ENCODE results near the gene REM1.
"Not testable (repeated sequence)": the region's sequence is repeated elsewhere in the genome, so short reads cannot be mapped to it uniquely, and the experiment has no call there.

The REM1 gene

GRCh38 chr20:31485450-31486339 lies 10.6 kb downstream of the REM1 start:
- DNase-seq (ENCODE audit: low spot score), result no peak

- no peak for DNase-seq (ENCODE audit: low spot score)
Measured at GRCh38 chr20:31488115-31488514, 13.0 kb downstream of the REM1 start.

DNA sequence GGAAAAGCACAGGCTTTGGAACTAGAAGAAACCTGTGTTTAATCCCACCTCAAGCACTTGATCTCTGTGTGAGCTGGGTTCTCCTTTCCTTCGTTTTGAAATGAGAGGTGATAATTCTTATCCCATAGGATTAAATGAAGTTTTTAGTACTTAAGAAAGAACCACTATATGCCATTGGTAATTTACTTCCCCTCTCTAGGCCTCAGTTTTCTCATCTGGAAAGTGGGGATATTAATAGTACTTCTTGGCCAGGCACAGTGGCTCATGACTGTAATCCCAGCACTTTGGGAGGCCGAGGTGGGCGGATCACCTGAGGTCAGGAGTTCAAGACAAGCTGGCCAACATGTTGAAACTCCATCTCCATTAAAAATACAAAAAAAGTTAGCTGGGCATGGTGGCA lies 14.1 kb downstream of the REM1 start:
- no peak for DNase-seq (ENCODE audit: low spot score)

DNA sequence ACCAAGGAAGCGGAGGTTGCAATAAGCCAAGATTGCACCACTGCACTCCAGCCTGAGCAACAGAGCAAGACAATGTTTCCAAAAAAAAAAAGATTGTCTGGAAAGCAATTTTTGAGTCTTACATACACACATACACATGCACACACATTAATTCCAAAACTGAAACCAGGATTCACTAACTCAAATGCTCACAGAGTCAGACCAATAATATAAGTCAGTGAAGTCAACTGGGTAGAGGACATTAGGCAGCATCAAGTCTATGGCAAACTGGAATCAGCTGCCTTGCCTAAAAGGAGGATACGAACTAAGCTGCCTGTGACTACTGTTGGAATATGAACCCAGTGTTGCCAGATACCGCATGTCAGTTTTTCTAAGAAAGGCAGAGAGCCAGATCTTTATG lies 15.7 kb downstream of the REM1 start:
- no peak for DNase-seq (ENCODE audit: low spot score)

DNA sequence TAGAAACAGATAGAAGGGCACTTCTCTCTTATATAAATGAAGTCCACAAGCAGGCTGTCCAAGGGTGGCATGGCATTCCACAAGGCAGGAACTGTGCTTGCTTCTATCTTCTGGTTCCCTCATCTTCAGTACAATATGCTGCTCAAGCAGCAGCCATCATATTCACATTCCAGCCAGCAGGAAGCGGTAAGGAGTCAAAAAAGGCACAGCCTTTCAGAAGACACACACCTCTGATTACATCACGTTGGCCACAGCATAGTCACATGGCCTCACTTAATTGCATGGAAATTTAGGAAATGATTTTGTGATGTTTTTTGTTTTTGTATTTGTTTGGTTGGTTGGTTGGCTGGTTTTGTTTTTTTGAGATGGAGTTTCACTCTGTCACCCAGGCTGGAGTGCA lies 19.0 kb downstream of the REM1 start:
- no peak for DNase-seq (ENCODE audit: low spot score)

DNA sequence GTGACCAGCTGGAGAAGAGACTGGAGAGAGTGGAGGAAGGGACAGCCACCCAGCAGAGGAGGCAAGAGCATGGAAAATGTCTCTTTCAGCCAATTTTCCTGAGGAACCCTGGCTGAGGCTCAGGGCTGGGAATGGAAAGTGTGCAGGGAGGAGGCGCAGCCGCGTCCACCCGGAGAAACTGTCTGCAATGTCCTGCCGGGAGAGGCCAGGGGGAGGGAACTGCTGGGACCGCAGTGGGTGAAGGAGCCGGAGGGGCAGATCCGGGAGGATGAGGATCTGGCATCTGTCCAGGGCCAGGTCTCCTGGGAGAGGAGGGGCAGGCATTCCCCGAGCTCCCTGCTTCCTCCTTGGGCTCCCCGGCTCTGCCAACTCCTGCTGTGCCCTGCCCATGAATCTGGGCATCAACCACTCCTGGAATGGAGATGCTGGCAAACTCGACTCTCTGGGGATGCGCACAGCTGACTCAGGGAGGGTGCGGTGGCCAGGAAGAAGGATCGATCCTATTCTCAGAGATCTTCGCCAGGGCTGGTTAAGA lies 21.7 kb downstream of the REM1 start:
- no peak for DNase-seq (ENCODE audit: low spot score)

DNA sequence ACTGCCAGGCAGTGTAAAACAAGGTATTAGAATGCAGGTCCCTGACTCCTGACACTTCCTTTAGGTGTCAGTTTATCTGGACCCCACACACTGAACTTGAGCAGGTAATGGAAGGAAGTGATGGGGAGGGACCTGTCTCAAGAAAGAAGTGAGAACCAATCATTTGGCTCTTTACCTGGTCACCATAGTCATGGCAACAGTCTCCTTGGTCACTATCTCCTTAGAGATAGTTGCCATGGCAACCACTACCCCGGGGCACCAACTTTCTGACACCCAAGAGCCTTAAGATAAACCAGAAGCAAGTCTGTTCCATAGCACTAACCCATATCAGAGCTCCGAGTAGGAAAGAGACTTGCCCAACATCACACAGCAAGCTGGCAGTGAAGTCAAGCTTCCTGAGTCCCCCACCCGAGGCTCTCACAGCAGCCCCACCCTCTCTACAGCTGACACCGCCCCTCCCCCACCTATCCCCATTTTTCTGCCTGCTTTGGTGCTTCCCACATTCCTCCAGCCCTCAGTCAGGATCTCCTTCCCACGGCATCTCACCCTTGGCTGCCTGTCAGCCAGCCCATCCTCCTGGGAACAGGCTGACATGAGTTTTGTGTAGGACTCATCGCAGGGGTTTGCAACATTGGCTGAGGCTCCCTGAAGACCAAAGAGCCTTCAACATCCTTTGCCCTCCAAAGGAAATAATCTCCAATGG lies 22.9 kb downstream of the REM1 start:
- no peak for DNase-seq (ENCODE audit: low spot score)

DNA sequence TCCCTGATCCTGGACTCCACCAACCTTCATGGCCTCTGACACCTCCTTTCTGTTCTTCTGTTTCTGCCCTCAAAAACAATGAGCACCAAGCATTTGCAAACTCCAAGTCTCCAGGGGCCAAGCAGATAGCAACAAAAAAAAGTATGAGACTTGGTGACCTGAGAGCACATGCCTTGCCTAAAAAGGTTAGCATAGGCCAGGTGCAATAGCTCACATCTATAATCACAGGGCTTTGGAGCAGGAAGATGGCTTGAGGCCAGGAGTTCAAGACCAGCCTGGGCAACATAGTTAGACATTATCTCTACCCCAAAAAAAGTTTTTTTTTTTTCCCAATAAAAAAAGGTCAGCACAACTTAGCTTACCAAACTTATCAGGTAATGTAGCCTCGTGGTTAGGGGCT lies 25.4 kb downstream of the REM1 start:
- DNase-seq (ENCODE audit: low spot score), result no peak

DNA sequence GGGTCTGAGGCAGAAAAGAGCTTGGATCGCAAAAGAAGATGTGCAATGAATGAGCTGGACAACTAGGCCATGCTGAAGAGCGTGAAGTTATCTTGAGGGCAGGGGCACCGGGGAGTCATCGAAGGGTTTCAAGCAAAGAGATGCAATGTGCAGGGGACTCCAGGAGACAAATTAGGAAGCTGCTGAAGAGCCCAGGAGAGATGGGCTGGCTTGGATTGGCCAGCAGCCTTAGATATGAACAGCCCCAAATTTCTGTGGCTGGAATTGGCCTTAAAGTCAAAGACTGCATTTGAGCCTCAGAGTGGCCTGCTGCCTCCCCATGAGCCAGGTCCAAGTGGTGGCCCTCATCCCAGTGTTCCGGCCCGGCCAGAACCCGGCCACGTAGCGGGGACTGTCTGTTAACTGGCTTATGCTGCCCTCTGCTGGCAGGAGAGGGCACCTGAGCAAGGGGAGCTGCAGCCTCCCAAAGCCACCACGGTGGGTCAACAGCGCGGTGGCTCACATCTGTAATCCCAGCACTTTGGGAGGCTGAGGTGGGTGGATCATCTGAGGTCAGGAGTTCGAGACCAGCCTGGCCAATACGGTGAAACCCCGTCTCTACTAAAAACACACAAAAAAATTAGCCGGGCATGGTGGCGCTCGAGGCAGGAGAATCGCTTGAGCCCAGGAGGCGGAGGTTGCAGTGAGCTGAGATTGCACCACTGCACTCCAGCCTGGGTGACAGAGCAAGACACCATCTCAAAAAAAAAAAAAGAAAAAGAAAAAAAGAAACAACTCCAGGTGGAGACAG lies 28.0 kb downstream of the REM1 start:
- DNase-seq (ENCODE audit: low spot score), result peak; percentile 79

DNA sequence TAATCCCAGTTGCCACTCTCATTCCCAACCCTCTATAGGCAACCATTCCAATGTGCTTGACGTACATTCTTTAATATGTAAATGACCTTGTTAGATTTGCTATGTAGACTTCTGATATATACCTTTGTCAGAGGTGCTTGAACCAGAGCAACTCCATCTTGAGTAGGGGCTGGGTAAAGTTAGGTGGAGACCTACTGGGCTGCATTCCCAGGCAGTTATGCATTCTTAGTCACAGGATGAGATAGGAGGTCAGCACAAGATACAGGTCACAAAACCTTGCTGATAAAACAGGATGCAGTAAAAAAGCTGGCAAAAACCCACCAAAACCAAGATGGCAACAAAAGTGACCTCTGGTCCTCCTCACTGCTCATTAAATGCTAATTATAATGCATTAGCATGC lies 30.8 kb downstream of the REM1 start:
- no peak for DNase-seq (ENCODE audit: low spot score)

DNA sequence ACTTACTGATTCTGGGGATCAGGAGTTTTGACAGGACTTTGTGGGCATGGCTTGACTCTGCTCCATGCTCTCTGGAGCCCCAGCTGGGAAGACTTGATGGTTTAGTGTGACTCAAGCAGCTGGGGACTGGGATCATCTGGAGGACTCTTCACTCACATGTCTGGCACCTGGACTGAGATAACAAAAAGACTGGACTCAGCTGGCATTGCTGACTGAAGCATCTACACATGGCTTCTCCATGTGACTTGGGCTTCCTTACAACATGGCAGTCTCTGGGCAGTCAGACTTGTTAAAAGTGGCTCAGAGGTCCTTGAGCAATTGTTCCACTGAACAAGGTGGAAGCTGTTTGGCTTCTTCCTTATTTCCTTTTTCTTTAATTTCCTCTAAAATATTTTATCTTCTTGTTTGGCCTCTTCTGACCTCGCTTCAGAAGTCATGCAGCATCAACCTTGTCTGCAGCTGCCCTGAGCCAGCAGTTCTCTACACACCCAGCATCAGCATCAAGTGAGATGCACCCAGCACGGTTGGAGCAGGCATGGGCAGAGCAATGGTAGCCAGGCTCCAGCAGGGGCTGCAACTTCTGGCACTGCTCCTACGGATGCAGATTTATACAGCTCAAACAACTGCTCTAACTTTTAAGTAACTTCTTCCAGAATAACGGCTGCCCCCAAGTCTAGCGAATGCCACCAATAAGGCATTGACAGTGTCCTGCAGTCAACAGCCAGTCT lies 33.6 kb downstream of the REM1 start:
- no peak for DNase-seq (ENCODE audit: low spot score)

DNA sequence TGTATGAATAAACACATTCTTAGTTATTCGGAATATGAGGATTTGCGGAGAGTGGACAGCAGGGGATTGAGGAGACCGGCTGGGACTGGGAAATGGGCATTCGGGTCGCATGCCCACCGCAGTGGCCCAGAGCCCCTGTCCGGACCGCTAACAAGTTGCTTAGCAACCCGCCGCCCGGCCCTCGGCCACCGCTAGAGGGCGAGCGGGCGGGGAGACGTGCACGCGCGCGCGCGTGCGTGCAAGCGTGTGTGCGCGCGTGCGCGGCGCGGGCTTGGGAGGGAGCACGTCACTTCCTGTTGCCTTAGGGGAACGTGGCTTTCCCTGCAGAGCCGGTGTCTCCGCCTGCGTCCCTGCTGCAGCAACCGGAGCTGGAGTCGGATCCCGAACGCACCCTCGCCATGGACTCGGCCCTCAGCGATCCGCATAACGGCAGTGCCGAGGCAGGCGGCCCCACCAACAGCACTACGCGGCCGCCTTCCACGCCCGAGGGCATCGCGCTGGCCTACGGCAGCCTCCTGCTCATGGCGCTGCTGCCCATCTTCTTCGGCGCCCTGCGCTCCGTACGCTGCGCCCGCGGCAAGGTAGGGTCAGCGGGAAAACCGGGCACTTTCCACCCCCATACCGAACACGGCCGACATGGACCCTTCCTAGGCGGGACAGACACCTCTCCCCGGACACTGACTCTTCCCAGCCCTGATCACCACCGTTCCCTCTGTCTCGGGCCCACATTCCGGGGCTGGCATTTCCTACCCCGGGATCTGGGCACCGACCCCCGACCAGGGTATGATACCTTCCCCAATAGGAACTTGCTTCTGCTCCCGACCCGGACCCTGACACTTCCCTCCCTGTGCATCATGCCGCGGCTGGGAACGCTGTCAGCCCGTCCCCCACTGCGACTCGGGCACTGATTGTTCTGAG lies 39.3 kb downstream of the REM1 start, which contains the start of gene HM13:
TSS of gene HM13 (plus strand) at position 289 of the 918 bp plus-strand sequence. CDS start at position 399, 110 bp downstream.
- peak; percentile 93 for DNase-seq (ENCODE audit: low spot score)

- no peak for DNase-seq (ENCODE audit: low spot score)
Measured at GRCh38 chr20:31515072-31515774, 40.1 kb downstream of the REM1 start.

DNA sequence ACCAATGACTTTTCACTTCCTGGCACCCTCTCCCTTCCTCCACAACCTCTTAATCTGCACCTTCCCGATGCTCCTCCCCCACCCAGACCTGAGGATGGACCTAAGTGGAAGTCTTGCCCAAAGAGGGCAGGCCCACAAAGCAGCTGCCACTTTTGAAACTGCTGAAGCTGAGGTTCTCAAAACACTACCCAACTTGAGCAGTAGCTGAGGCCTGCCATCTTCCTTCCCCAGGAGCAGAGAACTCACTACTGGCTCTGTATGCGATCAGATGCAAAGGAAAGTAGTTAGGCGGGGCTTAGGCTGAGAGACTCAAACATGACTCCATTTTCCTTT lies 40.7 kb downstream of the REM1 start:
- DNase-seq (ENCODE audit: low spot score), result no peak

GRCh38 chr20:31516166-31516565 lies 41.1 kb downstream of the REM1 start:
- no peak for DNase-seq (ENCODE audit: low spot score)

DNA sequence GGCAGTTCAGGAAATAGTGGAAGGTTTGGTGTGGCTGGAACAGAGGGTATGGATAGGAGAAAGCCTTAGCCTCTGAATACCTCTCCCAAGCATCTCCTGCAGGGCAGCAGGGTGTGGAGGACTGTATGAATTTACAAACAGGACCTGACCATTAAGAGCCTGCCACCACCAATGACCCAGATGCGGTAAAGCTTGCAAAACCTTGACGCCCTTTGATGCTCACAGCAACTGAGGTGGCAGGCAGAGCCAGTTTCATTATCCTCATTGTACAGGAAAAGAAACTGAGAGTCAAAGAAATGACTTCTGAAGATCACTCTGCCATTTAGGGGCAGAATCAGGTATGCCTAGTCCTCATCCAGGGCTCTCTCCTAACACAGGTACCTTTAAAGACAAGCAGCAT lies 41.6 kb downstream of the REM1 start:
- no peak for DNase-seq (ENCODE audit: low spot score)

- no peak for DNase-seq (ENCODE audit: low spot score)
Measured at GRCh38 chr20:31517373-31517772, 42.3 kb downstream of the REM1 start.

GRCh38 chr20:31521267-31521666 lies 46.2 kb downstream of the REM1 start:
- not testable (repeated sequence) for DNase-seq (ENCODE audit: low spot score)

DNA sequence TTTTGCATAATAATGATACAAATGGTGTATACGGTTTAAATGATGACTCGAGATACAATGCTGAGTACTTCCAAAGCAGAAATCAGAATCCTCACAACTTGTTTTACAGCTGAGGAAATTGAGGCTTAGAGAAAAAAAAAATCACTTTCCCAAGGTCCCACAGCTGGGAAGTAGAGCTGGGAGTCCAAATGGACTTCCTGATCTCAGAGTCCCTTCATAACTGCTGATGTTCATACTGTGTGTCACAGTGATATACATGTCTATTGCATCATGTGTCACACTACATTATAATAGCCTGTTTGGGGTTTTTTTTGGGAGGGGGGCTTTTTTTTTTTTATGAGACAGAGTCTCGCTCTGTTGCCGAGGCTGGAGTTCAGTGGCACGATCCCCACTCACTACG lies 47.6 kb downstream of the REM1 start:
- no peak for DNase-seq (ENCODE audit: low spot score)
